Activated naive CD8-positive, alpha-beta T cell treated with anti-CD3 and anti-CD28 coated beads, Interleukin-2, amount 50 U/mL, for 24 hours (primary cell): ENCODE data around the gene WDR27.
A peak's percentile ranks its signal among the peaks of the same experiment; 100 is the strongest.

Experiments used
- ATAC-seq: fragments of 150-1000 bp; cut with Tn5 transposase; one replicate; pipeline ENCODE4 v1.10.0; 2021
- DNase-seq: peaks from one replicate; pipeline ENCODE4 v3.0.0; 2021
- H3K27ac Mint-ChIP-seq: one replicate; pipeline ENCODE4 v1.8.0; 2021; ENCODE audit warnings: mild to moderate bottlenecking, mixed read lengths
- H3K27me3 Mint-ChIP-seq: one replicate; pipeline ENCODE4 v1.8.0; 2021; ENCODE audit warnings: mixed read lengths
- H3K36me3 Mint-ChIP-seq: one replicate; pipeline ENCODE4 v1.8.0; 2021; ENCODE audit warnings: low read depth, mixed read lengths
- H3K4me1 Mint-ChIP-seq: one replicate; pipeline ENCODE4 v1.8.0; 2021; ENCODE audit warnings: mixed read lengths
- H3K4me3 Mint-ChIP-seq: one replicate; pipeline ENCODE4 v1.8.0; 2021; ENCODE audit warnings: mild to moderate bottlenecking, moderate library complexity, mixed read lengths
- H3K9me3 Mint-ChIP-seq: one replicate; pipeline ENCODE4 v1.8.0; 2021; ENCODE audit warnings: mixed read lengths

WDR27 gene

DNA sequence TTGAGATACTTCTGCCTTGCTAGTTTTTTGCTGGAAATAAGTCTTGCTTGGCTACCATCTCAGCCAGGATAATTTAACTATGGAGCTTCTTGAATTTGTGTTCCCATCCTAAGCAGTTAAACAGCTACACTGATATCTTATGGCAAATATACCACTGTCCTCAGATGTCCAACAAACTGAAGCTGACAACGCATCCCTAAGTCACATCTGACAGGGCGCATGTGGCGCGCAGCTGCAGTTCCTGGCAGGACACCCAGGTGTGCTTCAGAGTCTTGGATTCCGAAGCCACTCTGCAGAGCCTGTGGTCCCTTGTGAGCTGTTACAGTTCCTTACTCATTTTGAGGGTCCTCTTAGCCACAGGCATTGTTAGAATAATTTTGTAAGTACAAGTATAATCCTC is 127.9 kb downstream of the WDR27 start:
- no peak for ATAC-seq
- peaks cover 5% of the 10 kb centered on the region for H3K4me1 Mint-ChIP-seq
- no peak for DNase-seq
- no peak overlapping the region for H3K27ac Mint-ChIP-seq
- no peak overlapping the region for H3K4me3 Mint-ChIP-seq
- no peaks in the 10 kb centered on the region for H3K9me3 Mint-ChIP-seq
- H3K36me3 Mint-ChIP-seq, result peaks cover 8% of the 10 kb centered on the region
- H3K27me3 Mint-ChIP-seq, result peaks cover 4% of the 10 kb centered on the region

- ATAC-seq, result no peak
- H3K27ac Mint-ChIP-seq, result no peak overlapping the region
- peaks cover 4% of the 10 kb centered on the region for H3K27me3 Mint-ChIP-seq
Measured at GRCh38 chr6:169571123-169571962, 130.5 kb downstream of the WDR27 start.

GRCh38 chr6:169568314-169569087 is 133.3 kb downstream of the WDR27 start:
- no peaks in the 10 kb centered on the region for H3K9me3 Mint-ChIP-seq
- H3K36me3 Mint-ChIP-seq, result peaks cover 6% of the 10 kb centered on the region
- peaks cover 4% of the 10 kb centered on the region for H3K27me3 Mint-ChIP-seq
- peaks cover 16% of the 10 kb centered on the region for H3K4me1 Mint-ChIP-seq
- DNase-seq (no peak), ATAC-seq (peak; percentile 61)
- no peak overlapping the region for H3K27ac Mint-ChIP-seq
- no peak overlapping the region for H3K4me3 Mint-ChIP-seq

More at GRCh38 chr6:169571123-169571962, 130.5 kb downstream of the WDR27 start:
- H3K36me3 Mint-ChIP-seq, result peaks cover 6% of the 10 kb centered on the region
- H3K9me3 Mint-ChIP-seq, result no peaks in the 10 kb centered on the region
- H3K4me1 Mint-ChIP-seq, result peaks cover 16% of the 10 kb centered on the region
- no peak for DNase-seq
- H3K4me3 Mint-ChIP-seq, result no peak overlapping the region

GRCh38 chr6:169567819-169568218 is 134.0 kb downstream of the WDR27 start:
- no peak overlapping the region for H3K27ac Mint-ChIP-seq
- no peaks in the 10 kb centered on the region for H3K9me3 Mint-ChIP-seq
- DNase-seq (no peak), ATAC-seq (no peak)
- peaks cover 6% of the 10 kb centered on the region for H3K36me3 Mint-ChIP-seq
- H3K4me1 Mint-ChIP-seq, result peaks cover 16% of the 10 kb centered on the region
- H3K4me3 Mint-ChIP-seq, result no peak overlapping the region
- peaks cover 6% of the 10 kb centered on the region for H3K27me3 Mint-ChIP-seq

DNA sequence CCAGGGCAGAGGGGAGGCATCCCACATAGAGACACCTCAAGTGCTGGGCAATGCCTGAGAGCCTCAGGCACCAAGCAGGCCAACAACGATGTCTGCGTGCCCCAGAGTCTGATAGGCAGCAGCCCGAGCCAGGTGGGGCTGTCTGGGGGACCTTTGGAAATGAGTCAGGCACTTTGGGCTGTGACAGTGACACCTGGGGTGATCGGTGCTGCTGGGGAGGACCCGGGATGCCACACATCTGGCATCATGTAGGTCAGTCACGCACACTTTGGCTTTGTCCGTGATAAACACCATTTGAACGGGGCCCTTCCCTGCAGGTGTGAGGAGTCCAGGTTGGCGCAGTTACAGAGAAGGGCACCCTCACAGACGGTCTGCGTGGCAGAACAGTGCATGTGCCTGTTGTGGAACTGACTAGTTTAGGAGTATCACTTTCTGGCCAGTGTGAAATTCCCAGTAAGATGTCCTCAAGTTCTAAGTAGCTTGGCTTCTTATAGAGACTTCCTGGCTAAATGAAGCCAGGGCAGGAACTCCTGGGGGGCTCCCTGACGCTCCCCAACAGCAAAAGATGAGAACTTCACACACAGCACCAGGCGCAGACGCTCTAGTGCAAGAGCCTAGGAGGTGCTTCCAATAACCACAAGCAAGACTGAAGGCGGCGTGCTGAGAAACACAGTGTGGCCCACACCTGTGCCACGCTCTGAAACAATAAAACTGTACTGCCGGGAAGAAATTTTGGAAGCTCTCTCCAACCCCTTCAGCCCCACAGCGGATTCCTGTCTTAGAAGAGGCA is 134.7 kb downstream of the WDR27 start:
- ATAC-seq (no peak), DNase-seq (no peak)
- no peak overlapping the region for H3K27ac Mint-ChIP-seq
- peaks cover 16% of the 10 kb centered on the region for H3K4me1 Mint-ChIP-seq
- no peaks in the 10 kb centered on the region for H3K9me3 Mint-ChIP-seq
- peaks cover 10% of the 10 kb centered on the region for H3K27me3 Mint-ChIP-seq
- H3K4me3 Mint-ChIP-seq, result no peak overlapping the region
- H3K36me3 Mint-ChIP-seq, result peaks cover 7% of the 10 kb centered on the region

GRCh38 chr6:169566319-169566718 is 135.5 kb downstream of the WDR27 start:
- peaks cover 2% of the 10 kb centered on the region for H3K9me3 Mint-ChIP-seq
- peaks cover 16% of the 10 kb centered on the region for H3K4me1 Mint-ChIP-seq
- DNase-seq (no peak), ATAC-seq (no peak)
- H3K27me3 Mint-ChIP-seq, result peaks cover 12% of the 10 kb centered on the region
- no peak overlapping the region for H3K4me3 Mint-ChIP-seq
- H3K36me3 Mint-ChIP-seq, result peaks cover 13% of the 10 kb centered on the region
- H3K27ac Mint-ChIP-seq, result no peak overlapping the region

DNA sequence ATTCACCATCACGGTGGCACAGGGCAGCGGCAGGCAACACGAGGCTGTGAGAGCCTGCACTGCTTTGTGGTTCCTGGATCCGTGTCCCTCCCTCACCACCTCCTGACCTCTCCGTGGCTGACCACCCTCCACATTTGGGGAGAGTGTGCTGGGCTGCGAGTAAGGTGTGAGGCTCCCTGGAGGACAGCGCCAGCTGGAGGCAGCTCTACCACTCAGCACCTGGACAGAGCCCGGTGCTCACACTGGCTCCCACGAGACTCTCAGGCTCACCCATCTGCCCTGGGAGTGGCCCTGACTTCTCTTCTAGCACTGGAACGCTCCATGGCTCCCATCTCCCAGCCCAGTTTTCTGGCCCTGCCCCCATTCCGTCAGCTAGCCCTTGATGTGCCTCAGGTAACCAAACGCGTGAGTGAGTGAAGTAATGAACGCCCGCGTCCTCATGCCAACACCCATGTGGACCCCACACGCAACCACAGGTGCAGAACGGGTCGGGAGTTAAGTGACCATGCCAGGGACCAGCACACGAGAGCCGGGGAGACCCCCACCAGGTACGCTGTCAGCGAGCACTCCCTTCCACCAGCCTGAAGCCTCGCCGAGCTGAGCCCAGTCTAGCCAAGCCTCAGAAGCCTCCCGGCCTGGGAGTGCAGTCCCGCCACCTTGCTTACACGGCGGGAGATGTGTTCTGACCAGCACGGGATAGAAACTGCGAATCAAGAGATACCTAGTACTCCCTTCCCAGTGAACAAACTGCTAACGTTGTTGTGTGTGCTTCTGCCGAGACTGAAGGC is 137.2 kb downstream of the WDR27 start:
- peaks cover 4% of the 10 kb centered on the region for H3K9me3 Mint-ChIP-seq
- peaks cover 12% of the 10 kb centered on the region for H3K4me1 Mint-ChIP-seq
- DNase-seq, result no peak
- H3K27ac Mint-ChIP-seq, result no peak overlapping the region
- no peak for ATAC-seq
- no peak overlapping the region for H3K4me3 Mint-ChIP-seq
- peaks cover 13% of the 10 kb centered on the region for H3K36me3 Mint-ChIP-seq
- H3K27me3 Mint-ChIP-seq, result peaks cover 11% of the 10 kb centered on the region

GRCh38 chr6:169561665-169562064 is 140.2 kb downstream of the WDR27 start:
- no peak overlapping the region for H3K27ac Mint-ChIP-seq

DNA sequence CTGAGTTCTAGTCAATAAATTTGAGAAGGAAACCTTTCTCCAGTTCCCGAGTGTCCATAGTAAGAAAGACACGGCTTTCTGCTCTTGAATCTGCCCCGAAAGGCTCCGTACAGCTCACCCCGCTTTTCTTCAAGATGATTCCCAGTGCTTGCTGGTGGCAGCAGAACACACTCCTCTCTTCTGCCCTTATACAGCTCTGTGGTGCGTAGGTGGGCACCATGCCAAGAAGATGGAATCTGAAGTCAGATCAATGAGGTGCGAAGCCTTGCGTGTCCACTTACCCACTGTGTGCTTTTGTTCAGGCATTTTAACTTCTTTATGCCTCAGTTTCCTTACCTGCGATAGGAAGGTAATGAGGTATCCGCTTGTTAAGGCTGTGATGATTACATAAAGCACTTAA is 142.2 kb downstream of the WDR27 start:
- Mint-ChIP-seq H3K36me3 (peaks cover 30% of the 10 kb centered on the region), H3K4me3 (no peak overlapping the region), H3K9me3 (peaks cover 4% of the 10 kb centered on the region), H3K27ac (no peak overlapping the region), H3K27me3 (peaks cover 33% of the 10 kb centered on the region), H3K4me1 (peaks cover 19% of the 10 kb centered on the region)
- ATAC-seq (no peak), DNase-seq (no peak)

More at GRCh38 chr6:169561665-169562064, 140.2 kb downstream of the WDR27 start:
- Mint-ChIP-seq H3K27me3 (peaks cover 23% of the 10 kb centered on the region), H3K4me1 (peaks cover 8% of the 10 kb centered on the region), H3K36me3 (peaks cover 29% of the 10 kb centered on the region), H3K4me3 (no peak overlapping the region), H3K9me3 (peaks cover 4% of the 10 kb centered on the region)
- ATAC-seq (no peak), DNase-seq (no peak)

DNA sequence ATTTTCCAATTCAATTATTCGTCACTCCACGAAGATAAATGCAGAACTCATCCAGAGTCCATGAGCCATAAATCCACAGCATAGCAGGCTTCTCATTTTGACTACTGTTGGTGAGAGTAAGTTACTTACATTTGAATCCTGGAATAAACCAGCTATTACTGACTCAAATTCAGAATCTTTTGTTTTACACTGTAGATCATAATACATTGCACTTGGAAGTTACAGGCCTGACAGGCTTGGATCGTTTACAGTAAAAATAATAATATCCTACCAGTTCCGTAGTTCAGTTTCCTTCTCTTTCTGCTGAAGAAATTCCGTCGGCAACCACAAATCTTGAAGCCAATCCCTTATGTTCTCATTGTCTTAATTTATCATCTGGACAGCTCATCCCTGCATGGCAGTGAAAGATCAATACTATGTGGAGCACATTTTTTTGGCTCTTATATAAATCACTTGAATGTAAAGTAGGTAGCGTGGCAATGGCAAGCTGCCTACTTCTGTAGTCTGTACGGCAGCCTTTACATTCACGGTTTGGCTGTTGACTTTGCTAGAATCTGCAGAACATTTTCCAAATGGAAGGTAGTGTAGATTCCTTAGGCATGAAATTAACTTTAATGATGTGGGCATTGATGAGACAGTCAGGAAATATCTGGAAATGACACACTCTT is 142.9 kb downstream of the WDR27 start:
- Mint-ChIP-seq H3K27ac (no peak overlapping the region), H3K9me3 (peaks cover 4% of the 10 kb centered on the region), H3K4me3 (no peak overlapping the region), H3K4me1 (peaks cover 19% of the 10 kb centered on the region), H3K36me3 (peaks cover 30% of the 10 kb centered on the region), H3K27me3 (peaks cover 33% of the 10 kb centered on the region)
- DNase-seq, result no peak
- no peak for ATAC-seq

GRCh38 chr6:169558378-169558773 is 143.5 kb downstream of the WDR27 start:
- H3K36me3 Mint-ChIP-seq, result peaks cover 30% of the 10 kb centered on the region
- H3K4me1 Mint-ChIP-seq, result peaks cover 19% of the 10 kb centered on the region
- DNase-seq (no peak), ATAC-seq (no peak)
- H3K4me3 Mint-ChIP-seq, result no peak overlapping the region
- H3K27ac Mint-ChIP-seq, result no peak overlapping the region
- peaks cover 33% of the 10 kb centered on the region for H3K27me3 Mint-ChIP-seq
- H3K9me3 Mint-ChIP-seq, result peaks cover 4% of the 10 kb centered on the region

DNA sequence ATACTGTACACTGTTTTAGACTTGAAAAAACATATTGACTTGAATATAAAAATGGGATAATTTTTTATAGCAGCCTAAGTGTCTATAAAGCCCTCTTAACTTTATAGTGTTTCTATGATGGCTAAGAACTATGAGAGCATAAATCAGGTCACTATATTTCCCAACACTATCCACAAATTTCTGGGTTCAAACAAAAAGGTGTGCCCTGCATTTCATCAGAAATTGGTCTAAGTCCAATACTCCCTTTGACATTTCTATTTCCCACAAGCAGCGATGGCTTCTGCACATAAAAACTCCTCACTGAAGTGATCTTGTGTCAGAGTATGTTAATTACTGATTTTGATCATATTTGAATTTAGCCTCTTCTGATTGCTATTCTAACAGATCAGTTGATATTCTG is 143.9 kb downstream of the WDR27 start:
- Mint-ChIP-seq H3K27me3 (peaks cover 31% of the 10 kb centered on the region), H3K4me3 (no peak overlapping the region), H3K4me1 (peaks cover 19% of the 10 kb centered on the region), H3K9me3 (peaks cover 4% of the 10 kb centered on the region), H3K36me3 (peaks cover 30% of the 10 kb centered on the region), H3K27ac (no peak overlapping the region)
- ATAC-seq, result no peak
- DNase-seq, result no peak

DNA sequence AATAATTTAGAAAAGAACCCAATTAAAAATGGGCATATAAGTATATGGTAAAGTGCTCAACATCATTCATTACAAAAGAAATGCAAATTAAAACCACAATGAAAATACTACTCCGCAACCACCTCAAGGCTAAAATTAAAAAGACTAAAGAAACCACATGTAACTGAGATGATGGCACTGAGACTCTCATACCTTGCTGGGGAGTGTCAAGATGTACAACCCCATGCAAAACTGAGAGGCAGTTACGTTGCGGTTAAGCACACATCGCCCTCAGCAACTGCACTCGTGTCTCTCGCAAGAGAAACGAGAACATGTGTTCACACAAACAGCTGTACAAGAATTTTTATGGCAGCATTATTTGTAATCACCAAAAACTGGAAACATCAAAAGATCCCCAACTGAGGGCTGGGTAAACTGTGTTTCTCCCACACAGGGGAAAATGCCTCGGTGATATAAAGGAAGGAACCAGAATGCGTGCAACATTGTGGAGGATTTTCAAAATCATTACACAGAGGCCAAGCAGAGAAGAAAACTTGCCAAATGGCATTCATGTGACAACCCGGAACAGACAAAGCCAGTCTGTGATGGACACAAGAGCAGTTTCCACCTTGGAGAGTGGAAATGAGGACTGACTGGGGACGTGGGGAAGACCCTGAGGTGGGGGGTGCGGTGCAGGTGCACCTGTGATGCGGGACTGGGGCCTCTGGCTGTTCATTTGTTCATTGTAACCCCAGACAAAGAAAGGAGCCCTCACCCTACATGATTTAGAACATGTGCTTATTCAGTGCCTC is 144.9 kb downstream of the WDR27 start:
- Mint-ChIP-seq H3K27ac (peak overlapping the region; percentile 78), H3K36me3 (peaks cover 27% of the 10 kb centered on the region), H3K4me1 (peaks cover 19% of the 10 kb centered on the region), H3K27me3 (peaks cover 27% of the 10 kb centered on the region), H3K9me3 (peaks cover 4% of the 10 kb centered on the region), H3K4me3 (peak overlapping the region; percentile 60)
- peak; percentile 39 for DNase-seq
- ATAC-seq, result peak; percentile 99
